ENCODE results near the gene ADAM19.

DNA sequence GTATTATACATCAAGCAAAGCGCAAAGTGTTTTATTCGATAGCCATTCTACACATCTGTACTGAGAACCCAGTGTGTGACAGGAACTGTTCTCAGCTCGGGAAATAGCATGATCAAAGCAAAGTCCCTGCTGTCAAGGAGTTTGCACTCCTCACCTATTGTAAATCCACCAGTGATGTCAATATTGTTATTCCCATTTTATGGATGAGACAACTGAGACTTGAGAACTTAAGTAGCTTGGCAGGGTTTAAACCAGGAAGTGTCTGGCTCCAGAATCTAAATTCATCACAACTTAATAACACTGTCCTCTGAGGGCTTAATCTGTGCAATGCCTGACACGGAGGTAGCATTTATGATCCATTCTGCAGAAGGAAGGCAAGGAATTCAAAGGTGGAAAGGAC, 50.7 kb downstream of the ADAM19 start:
- TF ChIP-seq CTCF (conservative IDR thresholded peaks at IDR 0.05; ENCODE audit: low read depth, low read length) (no peak), RAD21 (IDR thresholded peaks at IDR 0.05; ENCODE audit: low read length) (no peak), CEBPB (IDR thresholded peaks at IDR 0.05; ENCODE audit: low read depth, low read length) (no peak), RFX5 (IDR thresholded peaks at IDR 0.05; ENCODE audit: low read depth, low read length) (no peak), MAFK (IDR thresholded peaks at IDR 0.05; ENCODE audit: low read depth, low read length) (no peak), POLR2A (IDR thresholded peaks at IDR 0.05; ENCODE audit: low read depth, low read length) (no peak), NFE2L2 (IDR thresholded peaks at IDR 0.05; ENCODE audit: low read depth, low read length) (no peak), USF2 (IDR thresholded peaks at IDR 0.05; ENCODE audit: low read depth, low read length) (no peak), CHD1 (IDR thresholded peaks at IDR 0.05; ENCODE audit: low read depth, low read length) (no peak), MXI1 (IDR thresholded peaks at IDR 0.05; ENCODE audit: borderline replicate concordance, low read depth, low read length) (no peak), MAZ (IDR thresholded peaks at IDR 0.05; ENCODE audit: borderline replicate concordance, low read depth, low read length) (no peak), FOS (IDR thresholded peaks at IDR 0.05; ENCODE audit: low read depth, low read length) (no peak), BHLHE40 (IDR thresholded peaks at IDR 0.05; ENCODE audit: low read depth, low read length) (no peak), RCOR1 (IDR thresholded peaks at IDR 0.05; ENCODE audit: insufficient replicate concordance, low read length) (no peak)
